PC-9 (cell line): Measurements from ENCODE around the gene STPG3. TPM values are rescaled to one million over a fixed set of nuclear protein-coding genes. Genes with fewer than 3 reads are reported as not detected.

Experiments
- BruUV-seq: library from RNA; stranded (reverse); fragments of 400-500 nt; replicated peaks from 2 replicates; lab custom pipeline; 2021; lab: Mats Ljungman, UMichigan
- CTCF ChIA-PET: fragments of 300-600 bp; sonication (Branson Sonifier 250); formaldehyde crosslinking; loops from one replicate; lab custom pipeline; 2022; ENCODE audit warnings: antibody characterized with exemption; lab: Charles Lee
- POLR2A ChIA-PET: fragments of 300-600 bp; sonication (Branson Sonifier 250); formaldehyde crosslinking; loops from one replicate; lab custom pipeline; 2022; ENCODE audit warnings: antibody characterized with exemption; ENCODE audit not compliant: unreplicated experiment; lab: Charles Lee
- DNase-seq, 2 experiments: peaks; one replicate each; pipeline versions ENCODE4 v3.0.0 to v3.0.0-alpha.2; 2015 to 2022; ENCODE audit warnings: mixed read lengths in 1 of 2
- H2AFZ ChIP-seq: fragments of 200-600 bp; sonication (generic); 2 replicates; pipeline ENCODE4 v1.8.1; 2017; ENCODE audit warnings: antibody characterized with exemption
- H3F3A ChIP-seq: fragments of 200-600 bp; sonication (generic); 2 replicates; pipeline ENCODE4 v1.8.1; 2017; ENCODE audit warnings: antibody characterized with exemption, mild to moderate bottlenecking, low read depth; ENCODE audit not compliant: insufficient read depth
- H3K27ac ChIP-seq: fragments of 200-600 bp; sonication (generic); 2 replicates; pipeline ENCODE4 v1.6.1; 2016; ENCODE audit warnings: mixed run types
- H3K27me3 ChIP-seq: fragments of 200-600 bp; sonication (generic); 2 replicates; pipeline ENCODE4 v1.6.1; 2016; ENCODE audit warnings: low read depth, mixed run types; ENCODE audit not compliant: insufficient read depth
- H3K36me3 ChIP-seq: fragments of 200-600 bp; sonication (generic); 2 replicates; pipeline ENCODE4 v1.6.1; 2016; ENCODE audit warnings: low read depth, mixed run types
- H3K4me1 ChIP-seq: fragments of 200-600 bp; sonication (generic); replicated peaks from 2 replicates; pipeline ENCODE4 v1.6.1; 2016; ENCODE audit warnings: mixed run types; ENCODE audit not compliant: insufficient read depth
- H3K4me2 ChIP-seq: fragments of 200-600 bp; sonication (generic); 2 replicates; pipeline ENCODE4 v1.6.1; 2017; ENCODE audit warnings: mixed run types
- H3K4me3 ChIP-seq: fragments of 200-600 bp; sonication (generic); 2 replicates; pipeline ENCODE4 v1.6.1; 2016; ENCODE audit warnings: mixed run types
- H3K79me2 ChIP-seq: fragments of 200-600 bp; sonication (generic); 2 replicates; pipeline ENCODE4 v1.6.1; 2017; ENCODE audit warnings: low read depth, mixed run types
- H3K9me2 ChIP-seq: fragments of 200-600 bp; sonication (generic); 2 replicates; pipeline ENCODE4 v1.8.1; 2017; ENCODE audit warnings: mild to moderate bottlenecking; ENCODE audit not compliant: insufficient read depth
- H3K9me3 ChIP-seq: fragments of 200-600 bp; sonication (generic); 2 replicates; pipeline ENCODE4 v1.8.1; 2016; ENCODE audit warnings: low read depth; ENCODE audit not compliant: insufficient read depth
- H4K20me1 ChIP-seq: fragments of 200-600 bp; sonication (generic); 2 replicates; pipeline ENCODE4 v1.8.1; 2017; ENCODE audit not compliant: insufficient read depth
- EZH2 ChIP-seq: fragments of 200-600 bp; sonication (generic); IDR thresholded peaks from 2 replicates; pipeline ENCODE4 v1.8.0; 2017; ENCODE audit warnings: antibody characterized with exemption, low read depth
- intact Hi-C: fragments of 100-400 bp; cut with micrococcal nuclease; formaldehyde crosslinking; loops from one replicate; pipeline ENCODE4 v1.10.0; 2022; ENCODE audit not compliant: unreplicated experiment
- total RNA-seq: library from RNA; stranded (reverse); gene quantifications from 2 replicates; pipeline ENCODE4 v1.2.3, GENCODE V29; 2021
- TF ChIP-seq, protein P1 (sequence below): fragments of 200-600 bp; sonication (generic); conservative IDR thresholded peaks from 2 replicates; pipeline ENCODE4 v1.6.1; 2017; ENCODE audit warnings: mixed run types, antibody characterized with exemption, mild to moderate bottlenecking, moderate library complexity

Gene STPG3
- total RNA-seq, 1 experiment from 2014 or later: 0.46 TPM

GRCh38 chr9:137221506-137222111, 29.5 kb upstream of the STPG3 start:
- peaks cover 7% of the 10 kb centered on the region; the same call in 1 of the 2 replicates for H3K79me2 ChIP-seq
- intact Hi-C loops: loop anchor here (1.0 kb wide), 1 partner anchor 22 kb away; no protein-coding TSS in a partner anchor
- peaks cover 54% of the 10 kb centered on the region for H3K4me1 ChIP-seq
- H3K9me2 ChIP-seq: no peaks in the 10 kb centered on the region
- POLR2A ChIA-PET: interaction anchor here (0.5 to 0.6 kb wide), 3 partner anchors 19 to 55 kb away, joined by 3 to 4 read pairs (median 3); no protein-coding TSS in a partner anchor
- H3K4me3 ChIP-seq: peak overlapping the region; percentile 63
- TF ChIP-seq EZH2: no peak
- TF ChIP-seq, protein P1, sequence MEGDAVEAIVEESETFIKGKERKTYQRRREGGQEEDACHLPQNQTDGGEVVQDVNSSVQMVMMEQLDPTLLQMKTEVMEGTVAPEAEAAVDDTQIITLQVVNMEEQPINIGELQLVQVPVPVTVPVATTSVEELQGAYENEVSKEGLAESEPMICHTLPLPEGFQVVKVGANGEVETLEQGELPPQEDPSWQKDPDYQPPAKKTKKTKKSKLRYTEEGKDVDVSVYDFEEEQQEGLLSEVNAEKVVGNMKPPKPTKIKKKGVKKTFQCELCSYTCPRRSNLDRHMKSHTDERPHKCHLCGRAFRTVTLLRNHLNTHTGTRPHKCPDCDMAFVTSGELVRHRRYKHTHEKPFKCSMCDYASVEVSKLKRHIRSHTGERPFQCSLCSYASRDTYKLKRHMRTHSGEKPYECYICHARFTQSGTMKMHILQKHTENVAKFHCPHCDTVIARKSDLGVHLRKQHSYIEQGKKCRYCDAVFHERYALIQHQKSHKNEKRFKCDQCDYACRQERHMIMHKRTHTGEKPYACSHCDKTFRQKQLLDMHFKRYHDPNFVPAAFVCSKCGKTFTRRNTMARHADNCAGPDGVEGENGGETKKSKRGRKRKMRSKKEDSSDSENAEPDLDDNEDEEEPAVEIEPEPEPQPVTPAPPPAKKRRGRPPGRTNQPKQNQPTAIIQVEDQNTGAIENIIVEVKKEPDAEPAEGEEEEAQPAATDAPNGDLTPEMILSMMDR: no peak
- no peak overlapping the region for H3K27ac ChIP-seq
- no peaks in the 10 kb centered on the region; the same call in 1 of the 2 replicates for H4K20me1 ChIP-seq
- H2AFZ ChIP-seq: no peak overlapping the region
- no peak for DNase-seq
- H3F3A ChIP-seq: peaks cover 62% of the 10 kb centered on the region
- CTCF ChIA-PET: interaction anchor here (0.6 kb wide), 1 partner anchor 553 kb away, joined by 3 read pairs; no protein-coding TSS in a partner anchor
- H3K4me2 ChIP-seq: peak overlapping the region; percentile 75
- no peaks in the 10 kb centered on the region for H3K27me3 ChIP-seq
- no peaks in the 10 kb centered on the region for H3K36me3 ChIP-seq
- no TSS peak for BruUV-seq
- H3K9me3 ChIP-seq: no peaks in the 10 kb centered on the region

- H3K4me1 ChIP-seq: peaks cover 54% of the 10 kb centered on the region
- CTCF ChIA-PET: interaction anchor here (0.6 kb wide), 1 partner anchor 27 kb away, joined by 3 read pairs; no protein-coding TSS in a partner anchor
Observed at GRCh38 chr9:137222190-137223077, 28.7 kb upstream of the STPG3 start, which contains the start of gene RNF208. Gene RNF208, minus strand, starts transcription at chr9:137222240. Its CDS starts 1,028 bp downstream, at chr9:137221212.

More at GRCh38 chr9:137222190-137223077, 28.7 kb upstream of the STPG3 start, which contains the start of gene RNF208:
- Histone ChIP-seq H2AFZ (peak within 1 kb of the TSS; percentile 75), H3K27ac (peak within 1 kb of the TSS; percentile 38), H3K4me3 (peak within 1 kb of the TSS; percentile 90), H3K27me3 (no peaks in the 10 kb centered on the region), H3K9me3 (no peaks in the 10 kb centered on the region), H3K36me3 (no peaks in the 10 kb centered on the region), H3K9me2 (no peaks in the 10 kb centered on the region), H3K79me2 (peaks cover 7% of the 10 kb centered on the region; the same call in 1 of the 2 replicates), H3K4me2 (peak within 1 kb of the TSS; percentile 99), H4K20me1 (no peaks in the 10 kb centered on the region; the same call in 1 of the 2 replicates), H3F3A (peaks cover 66% of the 10 kb centered on the region)
- BruUV-seq: no TSS peak
- intact Hi-C loops: loop anchor here (1.0 kb wide), 2 partner anchors 21 to 24 kb away; no protein-coding TSS in a partner anchor
- POLR2A ChIA-PET: interaction anchor here (0.6 to 1.8 kb wide), 8 partner anchors 18 to 93 kb away, joined by 3 to 18 read pairs (median 8); partner anchors contain the start of genes ANAPC2, SSNA1 and TUBB4B
- DNase-seq: no peak
- no peak for TF ChIP-seq EZH2
- TF ChIP-seq, protein P1: no peak
